HG03469 (cell line): ENCODE data around the gene CHCHD1.
"Not testable (repeated sequence)": the region's sequence is repeated elsewhere in the genome, so short reads cannot be mapped to it uniquely, and the experiment has no call there.

Source experiments
- ATAC-seq: cut with Tn5 transposase; IDR thresholded peaks from one replicate; pipeline ENCODE4 v1.9.1; 2021; ENCODE audit warnings: mild to moderate bottlenecking, moderate library complexity, moderate number of reproducible peaks; ENCODE audit not compliant: unreplicated experiment

CHCHD1 gene

GRCh38 chr10:73768881-73769280 is 13.0 kb upstream of the CHCHD1 start:
- no peak for ATAC-seq

GRCh38 chr10:73769396-73769795 is 12.5 kb upstream of the CHCHD1 start:
- ATAC-seq: no peak

GRCh38 chr10:73771722-73772280 is 10.0 kb upstream of the CHCHD1 start:
- peak; percentile 23 for ATAC-seq

- ATAC-seq: peak; percentile 29
Observed at GRCh38 chr10:73772281-73773151, 9.3 kb upstream of the CHCHD1 start.

GRCh38 chr10:73773152-73773879 is 8.5 kb upstream of the CHCHD1 start:
- no peak for ATAC-seq

- ATAC-seq: no peak
Observed at GRCh38 chr10:73774637-73775036, 7.2 kb upstream of the CHCHD1 start.

GRCh38 chr10:73779018-73779417 is 2.8 kb upstream of the CHCHD1 start:
- no peak for ATAC-seq

GRCh38 chr10:73779539-73780197 is 2.2 kb upstream of the CHCHD1 start:
- no peak for ATAC-seq

- ATAC-seq: no peak
Observed at GRCh38 chr10:73780301-73780700, 1.5 kb upstream of the CHCHD1 start.

GRCh38 chr10:73780966-73781365 is 882 bp upstream of the CHCHD1 start:
- ATAC-seq: no peak

GRCh38 chr10:73781548-73781878 is 335 bp upstream of the CHCHD1 start:
- ATAC-seq: no peak

GRCh38 chr10:73782749-73783085 is 869 bp downstream of the CHCHD1 start:
- ATAC-seq: no peak

GRCh38 chr10:73785211-73785720 is 3.4 kb downstream of the CHCHD1 start, which contains the start of gene ZSWIM8:
Gene ZSWIM8, plus strand, starts transcription at chr10:73785606. Its CDS starts 273 bp downstream, at chr10:73785879.
- ATAC-seq: peak; percentile 44

- peak; percentile 9 for ATAC-seq
Observed at GRCh38 chr10:73785721-73786511, 4.1 kb downstream of the CHCHD1 start.

- ATAC-seq: no peak
Observed at GRCh38 chr10:73786512-73786885, 4.7 kb downstream of the CHCHD1 start.

- ATAC-seq: not testable (repeated sequence)
Observed at GRCh38 chr10:73787031-73787800, 5.4 kb downstream of the CHCHD1 start.

- no peak for ATAC-seq
Observed at GRCh38 chr10:73788864-73789658, 7.2 kb downstream of the CHCHD1 start.

GRCh38 chr10:73789659-73790055 is 7.8 kb downstream of the CHCHD1 start:
- no peak for ATAC-seq
